GM21529 (cell line): ENCODE data around the gene MZF1.

Experiments
- ATAC-seq: cut with Tn5 transposase; IDR thresholded peaks from one replicate; pipeline ENCODE4 v1.9.1; 2021; ENCODE audit not compliant: unreplicated experiment

Gene MZF1

DNA sequence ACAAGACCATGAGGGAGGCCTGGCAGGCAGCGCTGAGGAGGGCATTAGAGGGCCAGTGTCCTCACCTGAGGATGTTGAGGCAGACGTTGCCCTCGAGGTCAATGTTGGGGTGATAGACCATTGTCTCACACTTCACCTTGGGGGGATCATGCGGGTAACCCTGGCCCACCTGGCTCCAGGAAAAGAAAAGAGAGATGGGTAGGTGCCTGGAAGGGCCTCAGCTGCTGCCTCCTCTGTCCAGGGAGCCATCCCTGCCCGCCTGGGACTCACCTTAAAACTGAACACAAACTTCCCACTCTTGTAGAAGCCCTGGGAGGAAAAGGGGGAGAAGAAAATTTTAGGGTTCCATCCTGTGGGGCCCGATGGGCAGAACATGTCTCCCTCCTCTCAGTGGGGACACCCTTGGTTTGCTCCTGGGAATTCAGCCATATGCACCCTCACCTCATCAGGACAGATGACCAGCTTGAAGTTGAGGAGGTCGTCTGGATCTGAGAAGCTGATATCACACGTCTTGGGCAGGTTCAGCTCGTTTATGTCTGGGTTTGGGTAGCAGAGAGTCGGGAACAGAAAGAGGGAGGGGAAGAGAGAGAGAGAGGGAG, 16.4 kb downstream of the MZF1 start:
- no peak for ATAC-seq

DNA sequence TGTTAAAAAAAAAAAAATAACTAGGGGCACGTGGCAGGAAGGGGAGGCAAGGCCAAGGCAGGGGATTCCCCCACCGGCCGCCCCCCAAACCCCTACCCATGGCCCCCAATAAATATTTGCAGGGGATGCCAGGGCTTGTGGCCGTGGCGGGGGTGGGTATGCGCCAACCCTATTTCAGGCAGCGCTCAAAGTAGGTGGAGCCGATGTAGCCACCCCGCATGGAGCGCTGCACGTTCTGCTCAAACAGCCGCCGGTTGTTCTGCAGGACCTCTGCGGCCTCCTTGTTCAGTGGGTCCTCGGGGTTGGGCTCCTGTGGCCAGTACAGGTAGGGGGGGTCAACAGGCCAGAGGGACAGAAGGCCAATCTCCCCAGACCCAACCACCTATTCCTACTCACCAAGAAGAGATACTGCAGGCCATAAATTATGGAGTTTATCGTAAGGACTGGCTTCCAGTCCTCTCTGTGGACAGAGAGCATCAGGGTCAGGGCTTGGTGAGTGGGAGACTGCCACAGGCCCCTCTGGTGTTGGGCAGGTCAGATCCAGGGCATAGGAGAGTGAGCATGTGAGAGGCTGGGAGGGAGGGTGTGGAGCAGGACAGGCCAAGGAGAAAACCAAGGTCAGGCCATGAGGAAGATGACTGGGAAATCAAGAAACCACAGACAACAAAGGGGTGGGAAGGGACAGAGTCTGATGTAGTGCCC, 17.1 kb downstream of the MZF1 start:
- no peak for ATAC-seq

DNA sequence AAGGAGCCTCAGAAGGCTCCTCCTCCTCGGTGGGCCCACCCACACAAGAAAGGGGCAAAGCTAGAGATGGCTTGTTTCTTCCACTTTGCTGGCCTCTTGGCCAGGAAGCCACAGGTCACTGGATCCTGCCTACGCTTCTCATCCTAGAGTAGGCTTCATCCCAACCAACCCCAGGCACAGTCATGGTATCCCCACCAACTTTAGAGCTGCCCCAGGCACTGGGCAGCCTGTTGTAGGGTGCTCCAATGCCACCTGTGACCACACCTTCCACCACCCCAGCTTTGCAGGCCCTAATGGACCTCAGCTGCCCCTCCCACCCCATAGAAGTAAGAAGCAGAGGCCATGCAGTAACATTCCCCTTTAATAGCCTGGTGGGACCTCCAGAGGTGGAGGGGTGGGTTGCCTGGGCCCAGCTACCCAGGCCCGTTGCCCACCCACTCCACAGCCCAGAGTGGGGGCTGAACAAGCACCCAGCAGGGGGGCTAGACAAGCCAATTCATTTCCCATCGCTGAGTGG, 17.7 kb downstream of the MZF1 start:
- ATAC-seq = no peak

DNA sequence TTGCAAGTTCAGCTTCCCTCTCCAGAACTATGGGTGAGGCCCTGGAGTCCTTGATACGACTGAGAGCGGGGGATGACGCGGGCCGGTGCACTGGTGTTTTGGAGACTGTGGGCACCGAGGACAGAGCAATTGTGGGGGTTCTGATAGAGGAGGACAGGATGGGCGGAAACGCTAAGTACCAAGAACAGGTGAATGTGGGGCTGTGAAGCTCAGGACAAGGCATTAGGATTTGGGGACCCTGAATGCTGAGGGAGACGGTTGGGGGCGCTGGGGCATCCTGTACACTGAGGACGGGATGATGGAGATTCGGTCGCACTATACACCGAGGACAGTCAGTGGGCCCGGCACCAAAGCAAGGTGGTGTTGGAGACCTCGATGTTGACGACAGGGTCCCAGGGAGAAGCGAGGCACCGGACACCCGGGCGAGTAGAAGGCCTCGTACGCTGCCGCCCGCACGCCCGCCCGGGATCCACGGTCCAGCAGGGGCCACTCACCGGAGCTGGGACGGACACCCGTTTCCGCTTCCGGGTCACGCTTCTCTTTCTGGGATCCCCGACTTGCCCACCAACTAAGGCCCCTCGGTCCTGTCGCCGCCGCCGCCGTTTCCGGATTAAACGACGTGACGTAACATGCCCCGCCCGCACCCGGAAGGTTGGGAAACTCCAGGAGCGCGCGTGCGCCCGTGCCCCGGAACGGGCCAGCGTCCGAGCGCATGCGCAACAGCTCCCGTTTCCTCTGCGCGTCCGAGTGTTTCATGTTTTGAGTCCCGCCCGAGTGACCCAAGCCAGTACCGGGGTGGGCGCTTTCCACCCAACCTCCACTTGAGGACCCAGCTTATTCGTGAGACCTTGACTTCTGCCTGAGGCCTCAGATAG, 18.4 kb downstream of the MZF1 start, which contains the start of gene CHMP2A:
Gene CHMP2A, minus strand, starts transcription at position 612 of the 875 bp plus-strand sequence. CDS start 893 bp downstream, outside the sequence.
- ATAC-seq = peak; percentile 27

DNA sequence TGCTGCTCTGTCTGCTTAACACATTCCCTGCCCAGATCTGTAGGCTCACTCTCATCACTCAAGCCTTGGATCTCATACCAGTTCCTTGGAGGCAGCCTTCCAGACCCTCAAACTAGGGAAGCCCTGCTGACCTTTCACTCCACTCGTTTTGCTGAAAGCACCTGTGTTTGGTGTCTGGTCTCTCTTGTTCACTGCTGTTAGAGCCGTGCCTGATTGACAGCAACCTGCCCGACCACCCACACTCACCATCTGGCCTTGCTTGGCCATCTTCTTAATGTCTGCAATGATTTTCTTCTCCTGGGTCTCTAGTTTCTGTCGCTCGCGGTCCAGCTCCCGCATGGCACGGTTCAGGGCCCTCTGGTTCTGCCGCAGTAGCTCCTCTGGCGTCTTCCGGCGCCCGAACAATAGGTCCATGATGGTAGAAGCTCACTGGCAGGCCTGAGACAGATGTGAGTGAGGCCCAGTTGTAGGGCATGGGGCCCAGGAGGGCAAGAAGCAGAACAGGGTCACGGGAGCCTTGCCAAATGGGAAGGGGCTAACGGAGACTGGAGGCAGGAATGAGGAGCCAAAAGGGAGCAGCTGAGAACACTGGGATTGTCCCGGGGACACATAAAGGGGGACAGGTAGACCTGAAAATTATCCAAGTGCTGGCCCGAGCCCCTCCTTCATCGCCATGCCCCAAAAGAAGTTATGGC, 19.2 kb downstream of the MZF1 start:
- no peak for ATAC-seq

DNA sequence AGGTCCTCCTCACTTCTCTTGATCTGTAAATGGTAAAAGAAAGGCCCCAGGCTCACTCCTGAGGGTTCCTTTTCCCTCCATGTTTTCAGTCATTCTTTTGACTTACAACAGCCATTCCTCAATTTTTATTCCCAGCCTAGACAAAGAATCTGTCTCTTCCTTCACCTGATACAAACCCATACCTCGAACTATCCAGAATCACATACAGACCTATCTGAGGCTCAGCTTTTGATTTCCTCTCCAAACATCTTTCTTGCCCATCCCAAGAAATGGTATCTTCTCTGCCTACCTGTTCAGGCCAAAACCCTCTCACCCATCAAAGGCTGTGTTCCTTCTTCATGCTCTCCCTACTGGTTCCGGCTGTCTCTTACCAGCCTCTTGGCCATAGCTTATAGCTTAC, 20.5 kb downstream of the MZF1 start:
- ATAC-seq = no peak

DNA sequence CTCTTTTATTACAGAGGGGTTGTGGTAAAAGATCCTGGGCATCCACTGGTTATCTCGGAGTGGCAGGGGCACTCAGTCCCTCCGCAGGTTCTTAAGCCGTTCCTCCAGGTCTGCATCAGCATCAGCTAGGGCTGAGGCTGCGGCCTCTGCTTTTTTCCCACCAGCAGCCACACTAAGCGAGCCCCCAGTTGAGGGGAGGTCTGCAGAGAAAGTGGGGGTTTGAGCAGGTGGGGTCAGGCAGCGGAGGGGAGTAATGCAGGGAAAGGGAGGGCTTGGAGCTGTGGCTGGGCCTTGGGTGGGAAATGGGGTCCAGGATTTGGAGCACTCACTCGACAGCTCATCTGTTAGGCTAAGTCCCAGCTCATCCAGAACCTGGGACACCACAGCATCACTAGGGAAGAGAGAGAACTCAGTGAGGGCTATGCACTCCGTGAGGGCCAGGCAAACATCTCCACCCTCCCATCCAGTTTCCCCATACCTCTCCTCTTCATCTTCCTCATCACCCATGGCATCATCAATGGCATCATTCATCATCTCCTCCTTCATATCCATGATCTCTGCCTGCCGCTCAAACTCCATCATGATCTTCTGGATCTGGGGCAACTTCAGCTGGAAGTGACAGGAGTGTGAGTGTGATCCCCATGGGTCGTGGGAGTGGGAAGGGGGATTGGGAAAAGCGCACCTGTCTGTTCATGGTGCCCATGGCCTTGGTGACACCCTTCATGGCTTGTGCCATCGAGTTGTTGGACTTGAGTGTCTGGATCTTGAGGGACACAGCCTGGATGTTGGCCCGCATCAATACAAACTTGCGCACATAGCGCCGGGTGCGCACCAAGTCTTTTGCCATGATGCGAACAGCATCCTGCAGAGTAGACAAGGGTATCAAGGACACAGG, 21.3 kb downstream of the MZF1 start:
- no peak for ATAC-seq

DNA sequence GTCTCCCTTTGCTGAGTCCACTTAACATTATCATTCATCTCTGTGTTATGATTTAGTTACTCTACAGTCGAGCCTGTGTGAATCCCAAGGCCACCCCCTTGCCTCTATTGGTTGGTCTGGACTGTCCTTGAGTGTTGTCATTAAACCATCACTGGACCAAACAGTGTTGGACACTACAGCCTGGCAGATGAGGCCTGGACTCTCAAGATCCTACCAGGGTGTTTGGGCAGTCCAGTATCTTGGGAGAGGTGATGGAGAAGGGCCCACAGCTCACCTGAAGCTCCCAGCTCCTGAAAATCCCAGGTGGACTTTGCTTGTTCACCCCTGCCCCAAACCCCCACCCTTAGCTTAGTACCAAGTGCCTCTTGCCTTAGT, 22.0 kb downstream of the MZF1 start:
- no peak for ATAC-seq

DNA sequence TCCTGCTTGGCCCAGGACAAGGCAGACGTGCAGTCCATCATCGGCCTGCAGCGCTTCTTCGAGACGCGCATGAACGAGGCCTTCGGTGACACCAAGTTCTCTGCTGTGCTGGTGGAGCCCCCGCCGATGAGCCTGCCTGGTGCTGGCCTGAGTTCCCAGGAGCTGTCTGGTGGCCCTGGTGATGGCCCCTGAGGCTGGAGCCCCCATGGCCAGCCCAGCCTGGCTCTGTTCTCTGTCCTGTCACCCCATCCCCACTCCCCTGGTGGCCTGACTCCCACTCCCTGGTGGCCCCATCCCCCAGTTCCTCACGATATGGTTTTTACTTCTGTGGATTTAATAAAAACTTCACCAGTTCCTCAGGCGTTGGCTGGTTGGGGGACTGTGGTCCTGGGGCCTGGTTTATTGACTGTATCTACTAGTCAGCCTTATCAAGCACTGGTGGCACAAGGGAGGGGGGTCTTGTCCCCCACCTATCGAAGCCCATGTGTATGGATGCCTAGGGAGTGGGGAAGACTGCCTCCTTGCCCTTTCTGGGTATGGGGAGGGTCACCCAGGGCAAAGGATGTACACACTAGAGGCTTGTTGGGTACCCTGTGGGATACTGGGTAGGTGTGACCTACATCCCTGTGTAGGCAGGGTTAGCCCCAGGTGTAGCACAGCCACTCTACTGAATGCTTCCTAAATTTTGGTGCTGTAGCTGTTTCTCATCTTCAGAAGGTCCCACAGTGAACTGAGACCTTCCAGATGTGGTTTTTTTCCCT, 22.6 kb downstream of the MZF1 start:
- no peak for ATAC-seq

DNA sequence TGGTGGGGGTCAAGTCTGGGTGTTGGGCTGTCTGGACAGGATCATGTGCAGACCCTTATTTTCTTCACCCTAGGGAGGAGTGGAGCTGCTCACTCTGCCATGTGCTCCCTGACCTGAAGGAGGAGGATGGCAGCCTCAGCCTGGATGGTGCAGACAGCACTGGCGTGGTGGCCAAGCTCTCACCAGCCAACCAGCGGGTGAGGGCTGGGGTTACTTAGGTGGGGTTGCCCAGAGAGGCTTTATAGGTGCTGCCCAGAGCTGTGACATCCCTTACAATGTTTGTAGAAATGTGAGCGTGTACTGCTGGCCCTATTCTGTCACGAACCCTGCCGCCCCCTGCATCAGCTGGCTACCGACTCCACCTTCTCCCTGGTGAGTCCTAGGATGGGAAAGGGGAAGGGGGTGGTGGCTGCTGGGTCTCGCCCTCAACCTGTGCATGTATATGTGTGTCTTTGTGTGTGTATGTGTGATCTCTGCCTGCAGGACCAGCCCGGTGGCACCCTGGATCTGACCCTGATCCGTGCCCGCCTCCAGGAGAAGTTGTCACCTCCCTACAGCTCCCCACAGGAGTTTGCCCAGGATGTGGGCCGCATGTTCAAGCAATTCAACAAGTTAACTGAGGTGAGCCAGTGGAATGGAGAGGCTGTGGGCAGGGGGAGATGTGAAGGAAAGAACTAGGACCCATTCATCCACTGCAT, 23.3 kb downstream of the MZF1 start:
- ATAC-seq = no peak

DNA sequence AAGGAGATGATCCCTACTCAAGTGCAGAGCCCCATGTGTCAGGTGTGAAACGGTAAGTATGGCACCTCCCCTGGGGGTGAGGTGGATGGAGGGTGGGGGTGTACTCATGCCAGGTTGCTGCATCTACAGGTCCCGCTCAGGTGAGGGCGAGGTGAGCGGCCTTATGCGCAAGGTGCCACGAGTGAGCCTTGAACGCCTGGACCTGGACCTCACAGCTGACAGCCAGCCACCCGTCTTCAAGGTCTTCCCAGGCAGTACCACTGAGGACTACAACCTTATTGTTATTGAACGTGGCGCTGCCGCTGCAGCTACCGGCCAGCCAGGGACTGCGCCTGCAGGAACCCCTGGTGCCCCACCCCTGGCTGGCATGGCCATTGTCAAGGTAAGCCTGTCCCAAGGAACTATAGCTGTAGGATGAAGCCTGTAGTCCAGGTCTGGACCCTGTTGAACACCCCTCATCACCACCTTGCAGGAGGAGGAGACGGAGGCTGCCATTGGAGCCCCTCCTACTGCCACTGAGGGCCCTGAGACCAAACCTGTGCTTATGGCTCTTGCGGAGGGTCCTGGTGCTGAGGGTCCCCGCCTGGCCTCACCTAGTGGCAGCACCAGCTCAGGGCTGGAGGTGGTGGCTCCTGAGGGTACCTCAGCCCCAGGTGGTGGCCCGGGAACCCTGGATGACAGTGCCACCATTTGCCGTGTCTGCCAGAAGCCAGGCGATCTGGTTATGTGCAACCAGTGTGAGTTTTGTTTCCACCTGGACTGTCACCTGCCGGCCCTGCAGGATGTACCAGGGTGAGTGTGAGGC, 24.1 kb downstream of the MZF1 start:
- no peak for ATAC-seq

DNA sequence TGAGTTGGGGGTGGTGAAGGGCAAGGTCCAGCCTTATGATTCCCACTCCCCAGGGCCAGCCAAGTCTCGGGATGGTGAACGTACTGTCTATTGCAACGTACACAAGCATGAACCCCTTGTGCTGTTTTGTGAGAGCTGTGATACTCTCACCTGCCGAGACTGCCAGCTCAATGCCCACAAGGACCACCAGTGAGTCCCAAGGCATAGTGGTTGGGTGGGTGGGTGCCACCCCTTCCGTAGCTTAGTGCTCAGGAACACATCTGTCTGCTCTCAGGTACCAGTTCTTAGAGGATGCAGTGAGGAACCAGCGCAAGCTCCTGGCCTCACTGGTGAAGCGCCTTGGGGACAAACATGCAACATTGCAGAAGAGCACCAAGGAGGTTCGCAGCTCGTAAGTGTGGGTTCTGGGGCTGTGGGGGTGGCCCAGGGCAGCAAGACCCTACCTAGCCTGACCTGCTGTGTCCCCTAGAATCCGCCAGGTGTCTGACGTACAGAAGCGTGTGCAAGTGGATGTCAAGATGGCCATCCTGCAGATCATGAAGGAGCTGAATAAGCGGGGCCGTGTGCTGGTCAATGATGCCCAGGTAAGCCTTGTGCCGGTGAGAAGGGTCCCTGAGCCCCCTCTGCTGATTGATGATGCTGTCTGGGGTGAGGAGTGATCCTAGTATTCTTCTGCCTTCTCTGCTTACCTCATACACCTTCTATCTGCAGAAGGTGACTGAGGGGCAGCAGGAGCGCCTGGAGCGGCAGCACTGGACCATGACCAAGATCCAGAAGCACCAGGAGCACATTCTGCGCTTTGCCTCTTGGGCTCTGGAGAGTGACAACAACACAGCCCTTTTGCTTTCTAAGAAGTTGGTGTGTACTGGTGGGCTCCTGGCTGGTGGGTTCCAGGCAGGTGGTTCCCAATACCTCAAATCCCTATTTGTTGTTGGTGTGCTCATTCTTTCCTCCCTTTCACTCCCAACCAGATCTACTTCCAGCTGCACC, 25.5 kb downstream of the MZF1 start:
- no peak for ATAC-seq

DNA sequence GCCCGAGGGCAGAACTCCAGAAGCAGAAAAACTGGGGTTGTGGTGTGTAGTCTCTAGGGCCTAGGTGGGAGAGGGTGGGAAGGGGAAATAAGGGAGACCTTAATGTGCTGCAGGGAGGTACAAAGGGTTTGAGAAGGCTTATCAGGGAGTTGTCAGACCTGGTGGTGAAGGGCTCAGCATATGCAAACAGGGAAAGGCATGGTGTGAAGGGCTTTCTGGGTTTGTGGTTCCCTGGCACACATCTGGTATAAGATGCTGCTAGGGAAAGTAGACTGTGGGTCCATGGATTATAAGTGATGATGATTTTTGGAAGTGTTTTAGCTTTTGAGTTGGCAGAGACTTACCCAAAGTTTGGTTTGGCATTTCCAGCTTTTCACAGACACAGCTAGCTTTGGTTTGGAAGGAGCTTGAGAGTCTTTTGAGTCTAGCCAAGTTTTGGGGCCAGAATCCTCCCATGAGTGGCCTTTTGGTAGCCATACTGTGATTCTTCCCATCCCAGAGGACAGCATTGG, 27.1 kb downstream of the MZF1 start:
- no peak for ATAC-seq

DNA sequence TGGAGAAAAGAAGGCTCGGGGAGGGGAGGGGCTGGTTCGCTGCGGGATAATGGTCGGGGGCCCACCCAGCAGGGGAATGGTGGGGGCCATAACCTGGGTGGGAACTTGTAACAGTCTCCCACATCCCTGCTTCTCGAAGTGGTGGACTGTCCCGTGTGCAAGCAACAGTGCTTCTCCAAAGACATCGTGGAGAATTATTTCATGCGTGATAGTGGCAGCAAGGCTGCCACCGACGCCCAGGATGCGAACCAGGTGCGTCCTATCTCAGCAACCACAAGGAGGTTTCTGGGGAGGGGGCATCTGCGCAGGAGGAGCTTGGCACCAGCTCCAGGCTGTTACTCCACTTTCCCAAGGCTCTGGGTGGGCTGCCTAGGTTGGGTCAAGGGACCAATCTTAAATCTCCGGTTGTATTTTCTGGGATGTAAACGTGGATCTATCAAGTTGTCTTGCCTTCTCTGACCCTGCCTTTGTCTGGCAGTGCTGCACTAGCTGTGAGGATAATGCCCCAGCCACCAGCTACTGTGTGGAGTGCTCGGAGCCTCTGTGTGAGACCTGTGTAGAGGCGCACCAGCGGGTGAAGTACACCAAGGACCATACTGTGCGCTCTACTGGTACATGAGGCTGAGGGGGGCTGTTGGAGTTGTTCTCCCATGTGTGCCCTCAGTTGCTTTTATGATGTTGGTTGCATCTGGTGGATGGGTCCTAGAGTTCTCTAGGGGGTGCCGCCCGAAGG, 27.7 kb downstream of the MZF1 start:
- no peak for ATAC-seq

DNA sequence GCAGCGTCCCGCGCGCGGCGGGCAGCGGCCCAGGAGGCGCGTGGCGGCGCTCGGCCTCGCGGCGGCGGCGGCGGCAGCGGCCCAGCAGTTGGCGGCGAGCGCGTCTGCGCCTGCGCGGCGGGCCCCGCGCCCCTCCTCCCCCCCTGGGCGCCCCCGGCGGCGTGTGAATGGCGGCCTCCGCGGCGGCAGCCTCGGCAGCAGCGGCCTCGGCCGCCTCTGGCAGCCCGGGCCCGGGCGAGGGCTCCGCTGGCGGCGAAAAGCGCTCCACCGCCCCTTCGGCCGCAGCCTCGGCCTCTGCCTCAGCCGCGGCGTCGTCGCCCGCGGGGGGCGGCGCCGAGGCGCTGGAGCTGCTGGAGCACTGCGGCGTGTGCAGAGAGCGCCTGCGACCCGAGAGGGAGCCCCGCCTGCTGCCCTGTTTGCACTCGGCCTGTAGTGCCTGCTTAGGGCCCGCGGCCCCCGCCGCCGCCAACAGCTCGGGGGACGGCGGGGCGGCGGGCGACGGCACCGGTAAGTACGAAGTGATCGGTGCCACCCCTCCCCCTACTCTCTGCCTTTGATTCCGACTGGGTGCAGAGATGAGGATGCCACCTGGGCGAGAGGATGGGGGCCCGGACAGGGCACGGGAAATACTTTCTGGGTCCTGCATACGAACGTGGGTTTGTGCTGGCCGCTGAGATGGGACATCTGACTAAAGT, 28.4 kb downstream of the MZF1 start:
- ATAC-seq = peak; percentile 50
